GM12875 (cell line): ENCODE measurements around the gene BABAM2.

Source experiments
- H3K4me3 ChIP-seq: one replicate; pipeline ENCODE4 v1.5.1; 2011; ENCODE audit warnings: low read depth, low read length, control low read depth
- TF ChIP-seq, protein P1 (sequence below): IDR thresholded peaks from 2 replicates; pipeline ENCODE4 v1.5.1; 2011; ENCODE audit warnings: low read depth, mild to moderate bottlenecking, control low read depth, inconsistent platforms, low read length, moderate library complexity, borderline replicate concordance; ENCODE audit not compliant: insufficient read depth

The BABAM2 gene

DNA sequence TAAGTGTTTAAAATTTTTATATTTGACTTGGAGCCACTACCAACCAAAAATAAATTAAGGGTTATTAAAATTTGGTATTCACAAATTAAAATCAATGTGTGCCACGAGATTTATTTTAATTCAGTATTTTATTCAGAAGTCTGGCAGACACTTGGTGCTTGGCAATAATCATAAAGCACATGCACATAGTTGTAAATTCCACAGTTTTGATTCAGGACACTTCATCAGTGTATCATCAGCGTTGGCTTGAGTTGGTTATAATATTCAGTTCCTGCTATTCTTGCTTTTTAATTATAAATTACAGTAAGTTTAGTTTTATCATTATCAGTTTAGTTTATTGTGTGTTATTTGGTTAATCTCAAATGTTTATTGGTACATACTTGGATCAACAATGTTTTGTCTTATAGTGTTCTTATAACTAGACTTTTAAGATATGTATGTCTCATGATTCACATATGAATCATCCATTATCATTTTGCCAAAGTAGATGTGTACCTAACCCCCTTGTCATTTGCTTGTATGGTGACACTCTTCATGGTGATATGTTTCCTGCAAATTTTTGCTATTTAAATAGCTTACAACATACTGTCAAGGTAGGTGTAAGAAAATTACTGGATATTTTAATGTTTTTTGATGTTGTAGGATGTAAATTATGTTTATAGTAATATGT is 237.9 kb downstream of the BABAM2 start:
- TF ChIP-seq, protein P1, sequence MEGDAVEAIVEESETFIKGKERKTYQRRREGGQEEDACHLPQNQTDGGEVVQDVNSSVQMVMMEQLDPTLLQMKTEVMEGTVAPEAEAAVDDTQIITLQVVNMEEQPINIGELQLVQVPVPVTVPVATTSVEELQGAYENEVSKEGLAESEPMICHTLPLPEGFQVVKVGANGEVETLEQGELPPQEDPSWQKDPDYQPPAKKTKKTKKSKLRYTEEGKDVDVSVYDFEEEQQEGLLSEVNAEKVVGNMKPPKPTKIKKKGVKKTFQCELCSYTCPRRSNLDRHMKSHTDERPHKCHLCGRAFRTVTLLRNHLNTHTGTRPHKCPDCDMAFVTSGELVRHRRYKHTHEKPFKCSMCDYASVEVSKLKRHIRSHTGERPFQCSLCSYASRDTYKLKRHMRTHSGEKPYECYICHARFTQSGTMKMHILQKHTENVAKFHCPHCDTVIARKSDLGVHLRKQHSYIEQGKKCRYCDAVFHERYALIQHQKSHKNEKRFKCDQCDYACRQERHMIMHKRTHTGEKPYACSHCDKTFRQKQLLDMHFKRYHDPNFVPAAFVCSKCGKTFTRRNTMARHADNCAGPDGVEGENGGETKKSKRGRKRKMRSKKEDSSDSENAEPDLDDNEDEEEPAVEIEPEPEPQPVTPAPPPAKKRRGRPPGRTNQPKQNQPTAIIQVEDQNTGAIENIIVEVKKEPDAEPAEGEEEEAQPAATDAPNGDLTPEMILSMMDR, result no peak
- no peak overlapping the region for H3K4me3 ChIP-seq

DNA sequence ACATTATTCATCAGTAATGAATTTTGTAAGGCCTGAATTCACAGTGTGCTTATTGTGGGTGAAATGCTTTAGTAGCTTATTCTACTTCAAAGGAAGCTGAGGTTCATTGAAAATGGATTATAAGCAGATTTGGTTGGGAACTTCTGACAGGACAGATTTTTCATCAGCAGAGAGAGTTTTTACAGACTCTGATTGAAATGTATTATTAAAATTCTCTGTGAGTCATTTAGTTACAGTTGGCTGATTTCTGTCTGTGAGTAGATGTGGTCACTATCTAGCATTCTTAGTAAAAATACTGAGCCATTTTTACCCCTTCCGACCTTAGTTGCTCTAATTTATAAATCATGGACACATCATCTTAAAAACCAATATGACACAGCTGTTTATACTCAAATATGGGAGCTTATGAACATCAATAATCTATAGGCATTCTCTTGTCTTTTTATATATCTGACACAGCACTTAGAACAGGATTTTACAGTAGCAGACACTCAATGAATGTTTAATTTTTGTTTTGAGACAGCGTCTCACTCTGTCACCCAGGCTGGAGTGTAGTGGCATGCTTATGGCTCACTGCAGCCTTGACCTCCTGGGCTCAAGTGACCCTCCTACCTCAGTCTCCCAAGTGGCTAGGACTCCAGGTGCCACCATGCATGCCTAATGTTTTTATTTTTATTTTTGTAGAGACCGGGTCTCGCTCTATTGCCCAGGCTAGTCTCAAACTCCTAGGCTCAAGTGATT is 239.6 kb downstream of the BABAM2 start:
- H3K4me3 ChIP-seq, result no peak overlapping the region
- TF ChIP-seq, protein P1, result no peak

- TF ChIP-seq, protein P1, result no peak
Measured at GRCh38 chr2:28133778-28134177, 243.2 kb downstream of the BABAM2 start.

GRCh38 chr2:28134262-28134812 is 243.8 kb downstream of the BABAM2 start:
- TF ChIP-seq, protein P1, result no peak
- H3K4me3 ChIP-seq, result no peak overlapping the region

More at GRCh38 chr2:28133778-28134177, 243.2 kb downstream of the BABAM2 start:
- no peak overlapping the region for H3K4me3 ChIP-seq

DNA sequence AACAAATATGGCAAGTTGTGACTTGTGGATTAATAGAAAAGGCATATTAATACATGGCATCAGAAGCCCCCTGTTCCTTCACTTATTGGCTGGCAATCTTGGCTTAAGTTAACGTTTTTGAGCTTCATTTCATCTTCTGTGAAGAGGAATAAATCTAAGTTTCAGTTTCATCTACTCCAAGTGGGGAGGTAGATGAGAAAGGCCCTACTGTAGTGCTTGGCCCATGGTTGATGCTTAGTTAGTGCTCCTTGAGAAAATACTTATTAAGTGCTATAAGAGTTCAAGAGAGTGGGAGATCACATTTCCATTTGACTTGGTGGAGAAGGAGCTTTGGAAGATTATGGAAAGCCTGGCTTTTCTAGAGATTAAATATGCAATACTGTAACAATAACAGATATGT is 244.3 kb downstream of the BABAM2 start:
- TF ChIP-seq, protein P1, result no peak
- H3K4me3 ChIP-seq, result no peak overlapping the region

GRCh38 chr2:28135324-28135723 is 244.8 kb downstream of the BABAM2 start:
- no peak overlapping the region for H3K4me3 ChIP-seq
- TF ChIP-seq, protein P1, result no peak

DNA sequence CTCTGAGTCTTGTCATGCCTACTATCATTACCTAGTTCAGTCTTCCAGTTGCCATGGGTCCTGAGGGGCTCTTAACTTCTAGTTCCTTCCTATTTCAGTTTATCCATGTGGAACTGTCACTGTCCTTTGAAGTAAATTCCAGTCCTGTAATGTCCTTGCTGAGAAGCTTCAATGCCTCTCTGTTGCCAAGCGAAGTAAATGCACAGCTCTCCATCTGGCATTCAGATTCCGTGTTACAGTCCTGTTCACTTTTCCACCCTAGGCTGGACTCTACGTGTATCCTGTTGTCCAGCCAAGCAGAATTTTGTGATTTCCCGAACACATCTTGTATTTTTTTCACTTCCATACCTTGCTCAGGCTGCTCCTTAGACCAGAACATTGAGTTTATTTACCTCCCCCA is 245.3 kb downstream of the BABAM2 start:
- TF ChIP-seq, protein P1, result no peak
- H3K4me3 ChIP-seq, result no peak overlapping the region
